NCI-H510A (cell line): ENCODE results near the gene NAT10.
"Not testable (repeated sequence)": the region's sequence is repeated elsewhere in the genome, so short reads cannot be mapped to it uniquely, and the experiment has no call there.

Experiments used
- DNase-seq: peaks from one replicate; lab custom pipeline; 2025; lab: John Stamatoyannopoulos, UW

NAT10 gene

DNA sequence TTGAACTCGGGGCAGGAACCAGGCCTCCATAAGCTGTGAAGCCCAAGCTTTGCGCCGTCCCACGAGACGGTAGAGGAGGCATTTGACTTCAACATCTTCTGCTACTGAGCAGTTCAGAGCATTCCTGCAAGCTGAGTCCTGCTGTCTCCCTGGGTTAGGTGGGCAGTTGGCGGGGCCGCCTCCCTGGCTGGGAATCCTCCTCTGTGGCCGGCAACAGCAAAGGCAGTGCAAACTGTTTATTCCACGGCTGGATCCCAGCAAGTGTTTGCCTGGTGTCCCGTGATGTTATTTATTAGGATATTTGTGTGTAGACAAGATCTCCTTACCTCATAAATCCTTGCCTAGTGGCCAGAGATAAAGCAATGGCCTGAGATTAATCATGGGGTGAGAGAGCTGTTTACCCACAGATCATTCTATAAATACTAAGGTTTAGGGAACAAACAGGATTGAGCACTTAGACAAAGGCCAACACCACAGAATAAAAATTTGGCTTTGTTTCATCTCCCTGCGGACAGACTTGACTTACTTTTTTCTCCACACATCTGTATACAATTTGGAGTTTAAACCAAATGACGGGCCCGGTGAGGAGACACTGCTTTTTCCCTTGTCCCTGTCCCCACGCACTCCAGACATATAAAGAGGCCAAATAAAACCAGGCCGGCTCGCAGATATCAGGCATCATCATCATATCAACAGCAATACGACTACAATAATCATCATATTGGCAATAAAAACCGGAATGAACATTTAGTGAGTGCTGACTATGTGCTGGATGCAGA lies 63.4 kb downstream of the NAT10 start:
- no peak for DNase-seq

DNA sequence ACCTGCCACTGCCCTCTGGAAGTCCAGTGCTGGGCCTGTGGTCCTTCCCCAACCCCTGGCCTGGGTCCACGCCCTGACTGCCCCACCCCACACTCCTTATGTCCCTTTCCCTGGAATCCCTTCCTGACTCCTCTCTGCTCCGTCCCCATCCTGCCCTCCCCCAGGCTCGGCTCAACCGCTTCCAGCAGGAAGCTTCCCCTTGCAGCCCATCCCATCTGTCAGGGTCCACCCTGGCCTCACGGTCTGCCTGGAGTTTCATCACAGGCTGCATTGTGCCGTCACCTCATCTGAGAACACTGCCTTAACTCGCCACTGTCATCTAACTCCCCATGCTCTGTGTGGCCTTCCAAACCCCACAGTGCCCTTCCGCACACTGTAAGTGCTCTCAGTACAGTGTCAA lies 64.3 kb downstream of the NAT10 start:
- no peak for DNase-seq

GRCh38 chr11:34173050-34173449 lies 67.6 kb downstream of the NAT10 start:
- no peak for DNase-seq

DNA sequence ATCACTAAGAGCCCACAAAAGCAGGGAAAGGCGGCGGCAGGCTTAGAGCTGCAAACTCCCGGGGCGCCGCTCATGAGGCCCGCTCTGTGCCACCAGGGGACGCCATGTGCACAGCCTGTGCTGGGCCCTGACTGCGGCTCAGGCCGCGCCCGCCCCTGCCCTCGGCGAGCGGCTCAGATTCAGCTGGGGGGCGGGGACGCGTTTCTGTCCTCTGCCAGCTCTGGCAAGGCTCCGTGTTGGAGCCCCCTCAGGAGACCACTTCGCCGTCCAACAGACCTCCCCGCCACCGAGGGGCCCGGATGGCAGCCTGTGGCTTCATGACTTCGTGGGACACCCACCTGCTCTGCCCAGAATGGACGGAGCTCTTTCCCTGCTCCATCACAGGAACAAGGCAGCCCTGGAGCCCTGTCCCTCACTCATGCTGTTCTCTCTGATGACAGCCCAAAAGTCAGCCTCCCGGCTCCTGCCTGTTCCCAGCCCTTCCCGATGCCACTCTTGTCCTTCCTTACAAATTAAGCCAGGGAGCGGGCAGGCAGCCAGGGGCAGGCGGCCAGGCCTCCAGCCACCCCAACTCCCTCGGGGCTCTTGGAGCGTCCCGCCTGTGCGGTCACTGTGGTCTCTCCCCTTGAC lies 69.1 kb downstream of the NAT10 start:
- peak; percentile 9 for DNase-seq

- DNase-seq = no peak
Observed at GRCh38 chr11:34175284-34176019, 70.0 kb downstream of the NAT10 start.

DNA sequence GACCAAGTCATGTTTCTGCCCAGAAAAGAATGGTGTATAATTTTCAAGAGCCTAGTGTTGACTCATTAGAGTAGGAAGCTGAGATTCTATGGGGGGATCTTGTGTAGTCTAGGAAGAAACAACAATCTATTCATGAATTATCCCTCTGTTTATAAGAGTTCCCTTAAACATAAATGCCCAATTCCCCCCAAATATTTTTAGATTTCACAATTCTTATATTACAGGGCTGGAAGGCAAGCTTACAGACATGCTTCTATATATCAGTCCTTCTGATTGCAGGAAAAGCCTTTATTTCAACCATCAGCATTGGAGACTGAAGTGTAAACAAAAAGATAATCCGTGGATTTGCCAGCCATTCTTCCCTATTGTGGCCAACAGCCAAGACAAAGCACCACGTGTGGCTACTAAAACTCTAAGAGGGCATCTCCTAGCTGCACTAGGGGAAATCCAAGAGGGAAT lies 71.4 kb downstream of the NAT10 start:
- no peak for DNase-seq

- DNase-seq = no peak
Observed at GRCh38 chr11:34178209-34178821, 72.9 kb downstream of the NAT10 start.

- no peak for DNase-seq
Observed at GRCh38 chr11:34179026-34179675, 73.7 kb downstream of the NAT10 start.

- no peak for DNase-seq
Observed at GRCh38 chr11:34180040-34180813, 74.8 kb downstream of the NAT10 start.

- DNase-seq = not testable (repeated sequence)
Observed at GRCh38 chr11:34180814-34181165, 75.4 kb downstream of the NAT10 start.

DNA sequence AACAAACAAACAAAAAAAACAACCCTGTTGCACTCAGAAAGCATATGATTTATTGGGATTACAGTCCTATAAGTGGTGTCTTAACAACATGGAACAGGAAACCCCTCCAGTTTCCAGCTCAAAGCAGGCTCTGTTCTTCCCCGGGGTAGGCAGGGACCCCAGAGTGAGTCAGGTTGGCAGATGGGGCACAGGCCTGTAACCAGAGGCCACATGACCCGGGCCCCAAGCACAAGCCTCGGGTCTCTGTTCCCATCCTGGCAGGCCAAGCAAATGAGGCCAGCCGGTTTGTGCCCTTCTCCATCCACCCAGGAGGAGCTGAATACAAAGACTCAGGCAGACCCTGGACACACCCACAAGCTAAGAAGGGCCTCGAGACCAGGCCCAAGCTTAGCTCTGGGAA lies 75.8 kb downstream of the NAT10 start:
- no peak for DNase-seq

DNA sequence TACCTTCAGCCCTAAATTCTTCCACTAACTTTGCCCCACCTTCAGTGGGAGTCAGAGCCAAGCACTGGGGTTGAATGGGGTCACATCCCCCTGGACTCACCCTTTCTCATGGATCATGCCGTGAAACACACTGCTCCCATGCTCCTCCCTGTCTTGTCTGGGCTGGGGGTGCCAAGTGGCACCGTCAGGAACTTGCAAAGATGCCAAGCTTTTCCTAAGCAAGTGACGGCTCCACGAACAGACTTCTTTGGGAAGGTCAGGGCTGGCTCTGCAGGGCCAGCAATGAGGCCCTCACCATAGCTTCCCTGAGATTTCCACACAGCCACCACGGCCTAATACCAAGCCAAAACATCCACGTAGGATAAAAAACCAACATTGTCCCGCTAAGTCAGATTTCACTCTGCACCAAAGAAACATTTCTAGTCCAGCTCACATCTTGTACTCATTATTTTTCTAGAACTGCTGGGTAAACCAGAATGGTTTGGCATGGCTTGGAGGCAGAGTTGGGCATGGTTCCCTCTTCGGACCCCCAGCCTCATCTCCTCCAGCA lies 76.5 kb downstream of the NAT10 start:
- no peak for DNase-seq

GRCh38 chr11:34182425-34182824 lies 77.0 kb downstream of the NAT10 start:
- DNase-seq = no peak

DNA sequence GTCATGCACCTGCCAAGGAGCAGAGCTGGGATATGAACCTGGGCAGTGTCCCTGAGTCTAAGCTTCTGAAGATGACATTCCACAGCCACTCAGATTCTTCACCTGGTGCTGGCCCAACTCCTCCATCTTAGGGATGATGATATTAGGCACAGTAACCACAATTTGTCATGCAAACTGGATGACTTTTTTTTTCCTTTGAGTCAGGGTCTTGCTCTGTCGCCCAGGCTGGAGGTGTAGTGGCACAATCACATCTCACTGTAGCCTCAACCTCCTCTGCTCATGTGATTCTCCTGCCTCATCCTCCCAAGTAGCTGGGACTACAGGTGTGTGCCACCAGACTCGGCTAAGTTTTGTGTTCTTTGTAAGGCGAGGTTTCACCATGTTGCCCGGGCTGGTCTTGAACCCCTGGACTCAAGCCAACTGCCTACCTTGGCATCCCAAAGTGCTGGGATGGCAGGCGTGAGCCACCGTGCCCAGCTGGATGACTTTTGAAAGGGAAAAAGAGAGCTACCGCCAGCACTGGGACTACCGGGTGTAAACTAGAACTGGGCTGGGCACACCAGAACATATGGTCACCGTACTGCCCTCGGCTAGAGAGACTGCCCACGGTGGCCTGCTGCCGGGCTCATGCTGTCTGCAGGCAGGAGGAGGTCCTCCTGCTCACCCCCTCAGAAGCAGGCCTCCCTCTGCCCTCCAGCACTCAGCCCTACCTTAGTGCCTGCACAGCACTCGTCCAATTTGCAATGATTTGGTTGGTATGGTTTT lies 77.7 kb downstream of the NAT10 start:
- no peak for DNase-seq

- DNase-seq = no peak
Observed at GRCh38 chr11:34183848-34184391, 78.5 kb downstream of the NAT10 start.

DNA sequence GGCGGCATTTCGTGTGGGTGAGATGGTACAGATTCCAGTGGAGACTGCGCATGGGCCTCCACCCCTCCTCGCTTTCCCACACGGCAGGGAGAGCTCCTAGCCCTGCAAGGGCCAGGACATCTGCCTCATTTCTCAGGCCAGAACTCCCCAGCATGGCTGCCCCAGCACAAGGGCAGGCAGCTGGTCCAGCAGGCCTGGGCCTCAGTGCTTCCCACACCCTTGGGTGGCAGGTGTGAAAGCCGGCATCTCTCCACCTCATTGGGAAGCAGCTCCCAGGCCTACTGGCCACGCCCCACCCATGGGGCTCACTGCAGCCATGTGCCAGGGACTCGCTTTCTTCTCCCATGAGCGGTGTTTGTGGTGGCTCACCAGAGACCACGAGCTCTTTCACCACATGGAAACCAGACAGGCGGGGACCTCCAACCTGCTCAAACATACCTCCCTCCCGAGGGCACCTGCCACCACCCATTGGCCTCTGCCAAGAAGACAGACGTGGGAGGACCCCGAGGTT lies 79.1 kb downstream of the NAT10 start:
- DNase-seq = no peak

- no peak for DNase-seq
Observed at GRCh38 chr11:34185926-34186841, 80.8 kb downstream of the NAT10 start.

GRCh38 chr11:34188181-34188580 lies 82.8 kb downstream of the NAT10 start:
- DNase-seq = no peak

DNA sequence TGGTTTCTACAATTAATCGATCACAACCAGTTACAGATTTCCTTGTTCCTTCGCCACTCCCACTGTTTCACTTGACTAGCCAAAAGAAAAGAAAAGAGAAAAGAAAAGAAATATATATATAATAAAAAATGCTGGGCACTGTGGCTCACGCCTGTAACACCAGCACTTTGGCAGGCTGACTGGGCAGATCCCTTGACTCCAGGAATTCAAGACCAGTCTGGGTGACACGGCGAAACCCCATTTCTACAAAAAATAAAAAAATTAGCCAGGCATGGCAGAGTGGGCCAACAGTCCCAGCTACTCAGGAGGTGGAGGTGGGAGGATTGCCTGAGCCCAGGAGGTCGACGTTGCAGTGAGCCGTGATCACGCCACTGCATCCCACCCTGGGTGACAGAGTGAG lies 83.8 kb downstream of the NAT10 start:
- DNase-seq = no peak
